ENCODE measurements around the gene SH3GLB1. TPM values are rescaled to one million over a fixed set of nuclear protein-coding genes. Genes with fewer than 3 reads are reported as not detected.

Gene SH3GLB1
- total and polyA plus RNA-seq, 9 of the 15 experiments (the other 6 are each of a cell fraction or from before 2014, with no cell fraction given) = 8.6 to 34.2 (median 24.2) TPM

DNA sequence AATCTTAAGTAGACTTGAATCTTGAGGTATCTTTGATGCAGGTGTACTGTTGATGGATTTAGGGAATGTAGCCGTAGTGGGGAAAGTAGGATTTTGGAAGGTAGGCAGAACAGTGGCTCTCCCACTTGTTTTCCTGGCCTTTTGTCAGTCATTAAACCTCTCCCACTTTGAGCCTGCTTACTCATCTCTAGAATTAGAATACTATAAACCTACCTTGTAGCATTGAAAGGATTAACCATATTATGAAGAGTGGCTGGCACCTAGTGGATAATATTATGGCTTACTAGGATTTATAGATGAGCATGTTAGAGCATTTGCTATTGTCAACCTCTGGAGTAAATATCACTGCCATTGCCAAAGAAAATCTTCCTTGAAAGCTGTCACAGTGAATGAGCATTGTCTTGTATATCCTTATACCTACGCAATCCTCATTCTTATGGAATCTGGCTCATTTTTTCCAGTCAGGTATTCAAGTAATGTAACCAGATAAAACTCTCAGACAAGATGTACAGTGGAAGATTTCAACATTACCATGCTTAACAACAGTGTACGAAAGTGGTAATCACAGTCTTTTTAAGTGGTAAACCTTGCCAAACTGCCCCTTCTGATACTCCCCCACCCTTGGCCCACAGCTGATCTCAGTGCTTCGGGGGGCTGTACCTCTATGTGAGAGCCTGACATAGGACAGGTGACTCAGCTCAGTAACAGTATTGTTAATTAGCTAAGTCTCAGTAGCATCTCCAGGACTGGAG is 44.4 kb downstream of the SH3GLB1 start:
- ChIA-PET POLR2A (interaction anchor here (0.6 kb wide), 1 partner anchor 24 kb away, joined by 3 read pairs; no protein-coding TSS in a partner anchor), CTCF (ENCODE audit: low intra/inter-chr PET ratio) (no interaction called here)
- ATAC-seq = no peak
- Histone ChIP-seq H4K20me1 (replicated peaks; ENCODE audit: control insufficient read depth, insufficient read depth, low read length) (no peaks in the 10 kb centered on the region), H2AFZ (ENCODE audit: low read depth, low read length) (no peak overlapping the region), H3K36me3 (ENCODE audit: control insufficient read depth, insufficient read depth, low read length) (peaks cover 9% of the 10 kb centered on the region; the same call in 1 of the 3 replicates), H3K9me1 (ENCODE audit: control insufficient read depth, insufficient read depth, low read length) (no peaks in the 10 kb centered on the region), H3K9ac (ENCODE audit: insufficient read depth in 1 of 2, low read depth in 2 of 2, low read length in 2 of 2) (no peak overlapping the region), H3K27me3 (ENCODE audit: control insufficient read depth in 2 of 2, insufficient read depth in 2 of 2, low read length in 2 of 2) (peaks cover 3 to 8% of the 10 kb centered on the region in 2 experiments; a peak in 4 of 5 replicates), H3K27ac (ENCODE audit: extremely low read depth, low read depth, low read length) (no peak overlapping the region), H3K4me3 (no peak overlapping the region), H3K4me2 (ENCODE audit: insufficient read depth, low read length) (no peak overlapping the region), H3K79me2 (ENCODE audit: control insufficient read depth, insufficient read depth, low read length) (no peaks in the 10 kb centered on the region), H3K4me1 (replicated peaks in 1 of 2; ENCODE audit: control insufficient read depth in 2 of 2, insufficient read depth in 2 of 2, low read length in 2 of 2) (no peaks in the 10 kb centered on the region), H3K9me3 (replicated peaks; ENCODE audit: control insufficient read depth, insufficient read depth, low read depth, low read length) (no peaks in the 10 kb centered on the region)
- BruUV-seq (replicated peaks) = no TSS peak
- no peak for DNase-seq (ENCODE audit: extremely low read depth in 1 of 4, low spot score in 3 of 4)
- 59% methylated on average over 4 of the region's 4 CpGs for WGBS (ENCODE audit: insufficient coverage, low coverage, missing lambda C conversion rate)
- in situ Hi-C loops (cut with MboI) (no loop called here), intact Hi-C loops (cut with micrococcal nuclease) (loop anchor here (10.0 kb wide), 1 partner anchor 164 kb away; no protein-coding TSS in a partner anchor)
- no peak for FAIRE-seq
- no peak for TF ChIP-seq RAD51 (IDR thresholded peaks at IDR 0.05; ENCODE audit: borderline replicate concordance, low read depth)
- no peak for TF ChIP-seq CBFA2T3 (IDR thresholded peaks at IDR 0.05)
- no peak for TF ChIP-seq RFX5 (IDR thresholded peaks at IDR 0.05; ENCODE audit: low read depth, low read length)
- no peak for TF ChIP-seq ZNF184 (CRISPR knock-in tag; IDR thresholded peaks at IDR 0.05)

DNA sequence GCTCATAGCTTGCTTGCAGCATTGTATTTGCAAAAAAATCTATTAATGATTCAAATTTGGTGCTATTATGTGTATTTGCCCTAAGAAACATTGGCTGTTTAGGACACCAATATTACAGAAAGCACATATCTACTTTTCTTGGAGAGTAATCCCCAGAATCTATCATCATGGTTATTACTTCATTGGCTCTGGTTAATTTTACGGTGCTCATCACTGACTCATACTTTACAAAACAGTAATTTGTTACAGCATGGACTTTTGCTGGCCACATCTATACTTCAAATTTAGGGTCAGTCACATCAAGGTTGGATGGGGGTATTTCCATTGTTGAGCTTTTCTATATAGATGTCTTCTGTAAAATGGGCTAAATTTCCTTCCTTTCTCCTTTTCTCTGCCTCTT is 45.7 kb downstream of the SH3GLB1 start:
- Histone ChIP-seq H3K4me2 (ENCODE audit: insufficient read depth, low read length) (no peak overlapping the region), H2AFZ (ENCODE audit: low read depth, low read length) (no peak overlapping the region), H3K27ac (ENCODE audit: extremely low read depth, low read depth, low read length) (no peak overlapping the region), H3K9me1 (ENCODE audit: control insufficient read depth, insufficient read depth, low read length) (no peaks in the 10 kb centered on the region), H3K36me3 (ENCODE audit: control insufficient read depth, insufficient read depth, low read length) (no peaks in the 10 kb centered on the region), H3K9ac (ENCODE audit: insufficient read depth in 1 of 2, low read depth in 2 of 2, low read length in 2 of 2) (no peak overlapping the region), H3K9me3 (replicated peaks; ENCODE audit: control insufficient read depth, insufficient read depth, low read depth, low read length) (no peaks in the 10 kb centered on the region), H3K4me3 (no peak overlapping the region), H3K79me2 (ENCODE audit: control insufficient read depth, insufficient read depth, low read length) (no peaks in the 10 kb centered on the region), H3K4me1 (replicated peaks in 1 of 2; ENCODE audit: control insufficient read depth in 2 of 2, insufficient read depth in 2 of 2, low read length in 2 of 2) (no peaks in the 10 kb centered on the region), H4K20me1 (replicated peaks; ENCODE audit: control insufficient read depth, insufficient read depth, low read length) (no peaks in the 10 kb centered on the region), H3K27me3 (ENCODE audit: control insufficient read depth in 2 of 2, insufficient read depth in 2 of 2, low read length in 2 of 2) (peaks cover 3 to 8% of the 10 kb centered on the region in 2 experiments; a peak in 4 of 5 replicates)
- no TSS peak for BruUV-seq (replicated peaks)
- in situ Hi-C loops (cut with MboI) (no loop called here), intact Hi-C loops (cut with micrococcal nuclease) (loop anchor here (5.0 kb wide), 1 partner anchor 248 kb away; no protein-coding TSS in a partner anchor)
- POLR2A ChIA-PET = interaction anchor here (0.7 to 0.9 kb wide), 3 partner anchors 10 to 222 kb away, joined by 3 read pairs; partner anchors contain the start of gene SH3GLB1
- 6% methylated on average over 1 of the region's 1 CpG for whole genome bisulfite sequencing (ENCODE audit: insufficient coverage, low coverage, missing lambda C conversion rate)
- ATAC-seq = no peak
- FAIRE-seq = no peak
- CTCF ChIA-PET (ENCODE audit: low intra/inter-chr PET ratio) = no interaction called here
- no peak for DNase-seq (ENCODE audit: extremely low read depth in 1 of 4, low spot score in 3 of 4)
- TF ChIP-seq HMG20B (CRISPR knock-in tag; IDR thresholded peaks at IDR 0.05) (no peak), SIN3B (IDR thresholded peaks at IDR 0.05; ENCODE audit: low read depth) (no peak), SNRNP70 (optimal IDR thresholded peaks at IDR 0.05; ENCODE audit: low read depth, low read length) (no peak), KAT2B (IDR thresholded peaks at IDR 0.05; ENCODE audit: low read depth, low read length) (no peak), HSF4 (CRISPR knock-in tag; IDR thresholded peaks at IDR 0.05; ENCODE audit: borderline replicate concordance) (no peak), CAMTA2 (CRISPR knock-in tag; conservative IDR thresholded peaks at IDR 0.05) (no peak), HNRNPH1 (optimal IDR thresholded peaks at IDR 0.05; ENCODE audit: low read depth, low read length) (no peak)
- TF ChIP-seq, protein P1, sequence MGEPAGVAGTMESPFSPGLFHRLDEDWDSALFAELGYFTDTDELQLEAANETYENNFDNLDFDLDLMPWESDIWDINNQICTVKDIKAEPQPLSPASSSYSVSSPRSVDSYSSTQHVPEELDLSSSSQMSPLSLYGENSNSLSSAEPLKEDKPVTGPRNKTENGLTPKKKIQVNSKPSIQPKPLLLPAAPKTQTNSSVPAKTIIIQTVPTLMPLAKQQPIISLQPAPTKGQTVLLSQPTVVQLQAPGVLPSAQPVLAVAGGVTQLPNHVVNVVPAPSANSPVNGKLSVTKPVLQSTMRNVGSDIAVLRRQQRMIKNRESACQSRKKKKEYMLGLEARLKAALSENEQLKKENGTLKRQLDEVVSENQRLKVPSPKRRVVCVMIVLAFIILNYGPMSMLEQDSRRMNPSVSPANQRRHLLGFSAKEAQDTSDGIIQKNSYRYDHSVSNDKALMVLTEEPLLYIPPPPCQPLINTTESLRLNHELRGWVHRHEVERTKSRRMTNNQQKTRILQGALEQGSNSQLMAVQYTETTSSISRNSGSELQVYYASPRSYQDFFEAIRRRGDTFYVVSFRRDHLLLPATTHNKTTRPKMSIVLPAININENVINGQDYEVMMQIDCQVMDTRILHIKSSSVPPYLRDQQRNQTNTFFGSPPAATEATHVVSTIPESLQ (CRISPR knock-in tag; IDR thresholded peaks at IDR 0.05) = no peak
- TF ChIP-seq, protein P2, sequence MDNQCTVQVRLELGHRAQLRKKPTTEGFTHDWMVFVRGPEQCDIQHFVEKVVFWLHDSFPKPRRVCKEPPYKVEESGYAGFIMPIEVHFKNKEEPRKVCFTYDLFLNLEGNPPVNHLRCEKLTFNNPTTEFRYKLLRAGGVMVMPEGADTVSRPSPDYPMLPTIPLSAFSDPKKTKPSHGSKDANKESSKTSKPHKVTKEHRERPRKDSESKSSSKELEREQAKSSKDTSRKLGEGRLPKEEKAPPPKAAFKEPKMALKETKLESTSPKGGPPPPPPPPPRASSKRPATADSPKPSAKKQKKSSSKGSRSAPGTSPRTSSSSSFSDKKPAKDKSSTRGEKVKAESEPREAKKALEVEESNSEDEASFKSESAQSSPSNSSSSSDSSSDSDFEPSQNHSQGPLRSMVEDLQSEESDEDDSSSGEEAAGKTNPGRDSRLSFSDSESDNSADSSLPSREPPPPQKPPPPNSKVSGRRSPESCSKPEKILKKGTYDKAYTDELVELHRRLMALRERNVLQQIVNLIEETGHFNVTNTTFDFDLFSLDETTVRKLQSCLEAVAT (IDR thresholded peaks at IDR 0.05) = no peak

Measured in K562 (cell line).